ENCODE measurements around the gene GLT6D1.

GLT6D1 gene

GRCh38 chr9:135620558-135620957, 18.8 kb downstream of the GLT6D1 start:
- DNase-seq: no peak

GRCh38 chr9:135619599-135619886, 19.8 kb downstream of the GLT6D1 start:
- DNase-seq: no peak

GRCh38 chr9:135618866-135619598, 20.3 kb downstream of the GLT6D1 start:
- no peak for DNase-seq

- DNase-seq: no peak
Observed at GRCh38 chr9:135617991-135618411, 21.3 kb downstream of the GLT6D1 start.

GRCh38 chr9:135617538-135617900, 21.8 kb downstream of the GLT6D1 start:
- no peak for DNase-seq

- DNase-seq: no peak
Observed at GRCh38 chr9:135616619-135617537, 22.5 kb downstream of the GLT6D1 start.

GRCh38 chr9:135615666-135616618, 23.4 kb downstream of the GLT6D1 start:
- DNase-seq: no peak

- no peak for DNase-seq
Observed at GRCh38 chr9:135614821-135615665, 24.3 kb downstream of the GLT6D1 start.

GRCh38 chr9:135613946-135614805, 25.2 kb downstream of the GLT6D1 start:
- DNase-seq: no peak

- no peak for DNase-seq
Observed at GRCh38 chr9:135612981-135613910, 26.1 kb downstream of the GLT6D1 start.

GRCh38 chr9:135612437-135612836, 26.9 kb downstream of the GLT6D1 start:
- no peak for DNase-seq

- DNase-seq: no peak
Observed at GRCh38 chr9:135611875-135612209, 27.5 kb downstream of the GLT6D1 start.

- DNase-seq: no peak
Observed at GRCh38 chr9:135611142-135611874, 28.0 kb downstream of the GLT6D1 start.

- no peak for DNase-seq
Observed at GRCh38 chr9:135610290-135611141, 28.8 kb downstream of the GLT6D1 start.

- no peak for DNase-seq
Observed at GRCh38 chr9:135609366-135609955, 29.9 kb downstream of the GLT6D1 start.

GRCh38 chr9:135608999-135609317, 30.4 kb downstream of the GLT6D1 start:
- no peak for DNase-seq

- no peak for DNase-seq
Observed at GRCh38 chr9:135608294-135608998, 30.9 kb downstream of the GLT6D1 start.

Data from CD4-positive, alpha-beta T cell treated with Interferon gamma for 1 hour (primary cell).